K562 (cell line): Measurements from ENCODE around the gene CFL1. TPM values are rescaled to one million over a fixed set of nuclear protein-coding genes. Genes with fewer than 3 reads are reported as not detected.

Experiments used
- CEBPZ ChIP-seq: fragments of 150-350 bp; IDR thresholded peaks from 2 replicates; pipeline ENCODE4 v1.6.1; 2014; ENCODE audit warnings: low read depth, mild to moderate bottlenecking, low read length, borderline replicate concordance
- RERE ChIP-seq: sonication (generic); formaldehyde crosslinking; IDR thresholded peaks from 2 replicates; pipeline ENCODE4 v1.8.0; 2023; ENCODE audit warnings: missing genetic modification reagents, mild to moderate bottlenecking, borderline replicate concordance
- ZBTB1 ChIP-seq: sonication (generic); formaldehyde crosslinking; IDR thresholded peaks from 2 replicates; pipeline ENCODE4 v1.8.1; 2023; ENCODE audit warnings: missing genetic modification reagents, low read depth, mild to moderate bottlenecking, borderline replicate concordance
- ZNF165 ChIP-seq: fragments of 250-450 bp; sonication (Bioruptor Pico); IDR thresholded peaks from 2 replicates; pipeline ENCODE4 v1.4.0; 2020; ENCODE audit warnings: borderline replicate concordance
- ZNF785 ChIP-seq: fragments of 250-450 bp; sonication (Bioruptor Pico); IDR thresholded peaks from 2 replicates; pipeline ENCODE4 v1.4.0; 2020; ENCODE audit warnings: mild to moderate bottlenecking
- polyA plus RNA-seq, 8 experiments: library from polyadenylated mRNA; depleted of rRNA in 4 of 8; stranded (reverse) in 5 of 8; unstranded in 3 of 8; fragments of >200 nt; fragmentation: Nextera tagmentation in 2 of 8; fragmentation: Illumina TruSeq in 1 of 8; extraction: Ambion mirVana in 2 of 8; extraction: Trizol in 1 of 8; gene quantifications; 2 replicates each; pipeline versions ENCODE4 v1.2.1 to v1.2.3, GENCODE V29; 2011 to 2014; ENCODE audit warnings: inconsistent platforms in 1 of 8, missing spikeins in 1 of 8
- total RNA-seq, 7 experiments: library from RNA; depleted of rRNA in 6 of 7; stranded (reverse); fragments of >200 nt in 6 of 7; fragmentation: Illumina TruSeq in 2 of 7; extraction: Trizol in 2 of 7; gene quantifications; 2 replicates each; pipeline versions ENCODE4 v1.2.1 to v1.2.3, GENCODE V29; 2011 to 2021; ENCODE audit warnings: low replicate concordance in 1 of 7

Gene CFL1
- total and polyA plus RNA-seq, 9 of the 15 experiments (the other 6 are each of a cell fraction or from before 2014, with no cell fraction given), result 105 to 1,101 (median 859) TPM

- TF ChIP-seq ZNF165 (CRISPR knock-in tag) (0 out of 2 replicates have a peak, but pooled peaks have one; percentile 61), ZBTB1 (no peak), ZNF785 (CRISPR knock-in tag) (no peak), RERE (CRISPR knock-in tag) (no peak), CEBPZ (no peak)
Measured at GRCh38 chr11:65887723-65888162, 29.8 kb upstream of the CFL1 start (continued).
